Endothelial cell of umbilical vein (primary cell): ENCODE data around the gene PCDHB13. TPM values are rescaled to one million over a fixed set of nuclear protein-coding genes. Genes with fewer than 3 reads are reported as not detected.
"Not testable (repeated sequence)": the region's sequence is repeated elsewhere in the genome, so short reads cannot be mapped to it uniquely, and the experiment has no call there.

Experiments used
- BruUV-seq: library from RNA; stranded (reverse); fragments of 400-500 nt; replicated peaks from 2 replicates; lab custom pipeline; 2021; lab: Mats Ljungman, UMichigan
- CTCF ChIA-PET: fragments of 300-600, 350-600 bp; sonication (Branson Sonifier 250); formaldehyde crosslinking; loops from one replicate; lab custom pipeline; 2021; ENCODE audit warnings: antibody characterized with exemption, inconsistent platforms; lab: Charles Lee
- POLR2A ChIA-PET: fragments of 300-600, 350-600 bp; sonication (Branson Sonifier 250); formaldehyde crosslinking; loops from one replicate; lab custom pipeline; 2021; ENCODE audit warnings: antibody characterized with exemption, inconsistent platforms; lab: Charles Lee
- DNase-seq: peaks from one replicate; pipeline ENCODE4 v3.0.0-alpha.2; 2011; ENCODE audit warnings: low read depth, low spot score
- FAIRE-seq: peaks from 2 replicates; lab custom pipeline; 2011; peaks lifted over from hg19 to GRCh38; lab: Jason Lieb, UNC
- H2AFZ ChIP-seq: 2 replicates; pipeline ENCODE4 v1.6.0; 2012; ENCODE audit warnings: low read depth, low read length, control low read depth, inconsistent platforms
- H3K27ac ChIP-seq: 2 replicates; pipeline ENCODE4 v1.5.1; 2011; ENCODE audit warnings: low read depth, mild to moderate bottlenecking, control low read depth, low read length, moderate library complexity; ENCODE audit not compliant: insufficient read depth
- H3K27me3 ChIP-seq, 2 experiments: 2 replicates each; pipeline versions ENCODE4 v1.6.0 to v1.6.1; 2011; ENCODE audit warnings: low read length in 2 of 2, mixed read lengths in 1 of 2; ENCODE audit not compliant: control insufficient read depth in 2 of 2, insufficient read depth in 2 of 2
- H3K36me3 ChIP-seq, 2 experiments: 2 replicates in 1 of 2; 3 replicates in 1 of 2; pipeline ENCODE4 v1.5.1; 2011; ENCODE audit warnings: low read length in 2 of 2, mild to moderate bottlenecking in 1 of 2, moderate library complexity in 1 of 2; ENCODE audit not compliant: control insufficient read depth in 2 of 2, insufficient read depth in 2 of 2; ENCODE audit errors: extremely low read depth in 1 of 2
- H3K4me1 ChIP-seq: 3 replicates; pipeline ENCODE4 v1.5.1; 2011; ENCODE audit warnings: mild to moderate bottlenecking, low read length; ENCODE audit not compliant: control insufficient read depth, insufficient read depth; ENCODE audit errors: extremely low read depth
- H3K4me2 ChIP-seq: 2 replicates; pipeline ENCODE4 v1.6.1; 2011; ENCODE audit warnings: low read length, control low read depth, mixed read lengths; ENCODE audit not compliant: insufficient read depth
- H3K4me3 ChIP-seq, 3 experiments: fragments of 200-600 bp in 1 of 3; sonication (generic), shearing (Covaris generic) in 1 of 3; replicated peaks in 1 of 3; 2 replicates each; pipeline ENCODE4 v1.5.1; 2011 to 2016; ENCODE audit warnings: control low read depth in 3 of 3, low read length in 3 of 3, mild to moderate bottlenecking in 2 of 3, inconsistent platforms in 1 of 3, low read depth in 1 of 3, moderate library complexity in 1 of 3; ENCODE audit not compliant: insufficient read depth in 1 of 3
- H3K79me2 ChIP-seq: 2 replicates; pipeline ENCODE4 v1.6.0; 2012; ENCODE audit warnings: low read length, inconsistent platforms; ENCODE audit not compliant: control insufficient read depth, insufficient read depth
- H3K9ac ChIP-seq: replicated peaks from 2 replicates; pipeline ENCODE3; 2011; ENCODE audit warnings: low read length, control low read depth; ENCODE audit not compliant: insufficient read depth; ENCODE audit errors: extremely low read depth
- H3K9me1 ChIP-seq: replicated peaks from 3 replicates; pipeline ENCODE4 v1.6.0; 2011; ENCODE audit warnings: mild to moderate bottlenecking, low read length; ENCODE audit not compliant: control insufficient read depth, insufficient read depth; ENCODE audit errors: extremely low read depth
- H3K9me3 ChIP-seq: replicated peaks from 2 replicates; pipeline ENCODE4 v1.5.1; 2012; ENCODE audit warnings: low read length, inconsistent platforms; ENCODE audit not compliant: control insufficient read depth, insufficient read depth
- H4K20me1 ChIP-seq: replicated peaks from 2 replicates; pipeline ENCODE3; 2011; ENCODE audit warnings: mild to moderate bottlenecking, low read length; ENCODE audit not compliant: control insufficient read depth, insufficient read depth; ENCODE audit errors: extremely low read depth
- CTCF ChIP-seq, 2 donors: IDR thresholded peaks; 1 replicate in 1 of 2; 2 replicates in 1 of 2; pipeline ENCODE4 v1.5.1; 2011; ENCODE audit warnings: low read length in 2 of 2, mild to moderate bottlenecking in 2 of 2, moderate library complexity in 2 of 2, control low read depth in 1 of 2, inconsistent platforms in 1 of 2, low read depth in 1 of 2; ENCODE audit not compliant: insufficient read depth in 1 of 2; ENCODE audit errors: extremely low read depth in 1 of 2
- EZH2 ChIP-seq: IDR thresholded peaks from 2 replicates; pipeline ENCODE4 v1.6.1; 2012; ENCODE audit warnings: borderline replicate concordance, low read depth, mild to moderate bottlenecking, moderate library complexity, low read length, inconsistent platforms; ENCODE audit not compliant: severe bottlenecking
- FOS ChIP-seq: IDR thresholded peaks from 2 replicates; pipeline ENCODE4 v1.6.1; 2011; ENCODE audit warnings: mild to moderate bottlenecking, low read length, moderate library complexity, borderline replicate concordance; ENCODE audit not compliant: insufficient read depth
- GATA2 ChIP-seq: IDR thresholded peaks from 2 replicates; pipeline ENCODE4 v1.7.0; 2011; ENCODE audit warnings: low read depth, mild to moderate bottlenecking, moderate library complexity, mixed read lengths, low read length; ENCODE audit not compliant: insufficient read length, insufficient read depth
- JUN ChIP-seq: IDR thresholded peaks from 2 replicates; pipeline ENCODE4 v1.6.1; 2011; ENCODE audit warnings: borderline replicate concordance, low read depth; ENCODE audit not compliant: insufficient read length, insufficient read depth
- MAX ChIP-seq: IDR thresholded peaks from 2 replicates; pipeline ENCODE4 v1.6.1; 2011; ENCODE audit not compliant: insufficient read depth, insufficient read length
- MYC ChIP-seq: IDR thresholded peaks from one replicate; pipeline ENCODE4 v1.6.1; 2011; ENCODE audit warnings: mild to moderate bottlenecking, low read depth, low read length
- POLR2A ChIP-seq: IDR thresholded peaks from 2 replicates; pipeline ENCODE4 v1.6.1; 2012; ENCODE audit warnings: low read depth, mild to moderate bottlenecking, control low read depth, low read length
- POLR2AphosphoS5 ChIP-seq: IDR thresholded peaks from 2 replicates; pipeline ENCODE4 v1.6.1; 2012; ENCODE audit warnings: low read depth, mild to moderate bottlenecking, control low read depth, low read length, moderate library complexity; ENCODE audit not compliant: insufficient read depth
- dilution Hi-C: fragments of 300-500 bp; cut with MboI; formaldehyde crosslinking; loops from one replicate; pipeline ENCODE4 v1.15.0; 2019; ENCODE audit warnings: low sequenced_read_pairs; ENCODE audit not compliant: extremely low pct_ligation_motif_present
- intact Hi-C: fragments of 100-400 bp; cut with micrococcal nuclease; formaldehyde crosslinking; loops from one replicate; pipeline ENCODE4 v1.10.0; 2022
- polyA plus RNA-seq, 4 experiments: library from polyadenylated mRNA; depleted of rRNA in 3 of 4; stranded (reverse) in 3 of 4; unstranded in 1 of 4; fragments of >200 nt; gene quantifications; 2 replicates each; pipeline versions ENCODE4 v1.2.1 to v1.2.3, GENCODE V29; 2011 to 2012; ENCODE audit warnings: missing spikeins in 1 of 4
- total RNA-seq: library from RNA; stranded (reverse); gene quantifications from 2 replicates; pipeline ENCODE4 v1.2.3, GENCODE V29; 2021

PCDHB13 gene
- total and polyA plus RNA-seq, 2 donors (not counting 3 experiments of a cell fraction or from before 2014, with no cell fraction given), result 0.57 to 0.77 TPM

- no peak within 1 kb of the TSS for H2AFZ ChIP-seq
- FAIRE-seq, result no peak
- H3K9ac ChIP-seq, result no peak within 1 kb of the TSS
- intact Hi-C loops, result no loop called here
- H3K4me3 ChIP-seq, result no peak within 1 kb of the TSS
- BruUV-seq, result no TSS peak
- no peaks in the 10 kb centered on the region for H3K36me3 ChIP-seq
- no peaks in the 10 kb centered on the region for H3K79me2 ChIP-seq
- ChIA-PET CTCF (interaction anchor here (0.8 to 1.1 kb wide), 2 partner anchors 24 to 365 kb away, joined by 3 to 4 read pairs; partner anchors contain the start of gene PCDHB14), POLR2A (no interaction called here)
- no peak within 1 kb of the TSS for H3K4me2 ChIP-seq
- H3K4me1 ChIP-seq, result no peaks in the 10 kb centered on the region
- TF ChIP-seq POLR2A, result no peak
- no peak for TF ChIP-seq EZH2
- no peak for TF ChIP-seq GATA2
- TF ChIP-seq FOS, result no peak
- TF ChIP-seq CTCF (IDR thresholded peaks at IDR 0.05; ENCODE audit: extremely low read depth in 1 of 2, insufficient read depth in 1 of 2, low read depth in 1 of 2, low read length in 2 of 2), result no peak
- TF ChIP-seq MYC, result no peak
- no peak for TF ChIP-seq POLR2AphosphoS5
- no peak for TF ChIP-seq JUN
- no peak for TF ChIP-seq MAX
- H3K27me3 ChIP-seq, result no peaks in the 10 kb centered on the region
- dilution Hi-C loops, result no loop called here
- no peaks in the 10 kb centered on the region for H3K9me1 ChIP-seq
- peak; percentile 2 for DNase-seq
- no peak within 1 kb of the TSS for H3K27ac ChIP-seq
- no peaks in the 10 kb centered on the region for H4K20me1 ChIP-seq
- no peaks in the 10 kb centered on the region for H3K9me3 ChIP-seq
Measured at GRCh38 chr5:141199359-141200235, 14.1 kb upstream of the PCDHB13 start, which contains the start of gene PCDHB11. Gene PCDHB11, plus strand, starts transcription at chr5:141199627. Its CDS starts 148 bp downstream, at chr5:141199775.

- H3K4me1 ChIP-seq, BruUV-seq, intact Hi-C loops, H3K27ac ChIP-seq, dilution Hi-C loops, H3K9ac ChIP-seq, POLR2A ChIA-PET, H3K36me3 ChIP-seq, H3K4me2 ChIP-seq, H3K27me3 ChIP-seq, H3K9me1 ChIP-seq, FAIRE-seq, H2AFZ ChIP-seq, H4K20me1 ChIP-seq, H3K4me3 ChIP-seq, DNase-seq, H3K79me2 ChIP-seq, H3K9me3 ChIP-seq: not testable (repeated sequence)
- CTCF ChIA-PET, result interaction anchor here (1.0 kb wide), 1 partner anchor 22 kb away, joined by 3 read pairs; the partner anchor contains the start of gene PCDHB14
Measured at GRCh38 chr5:141201126-141201525, 12.6 kb upstream of the PCDHB13 start.
